Measurements from ENCODE around the gene PTPRN2. TPM values are rescaled to one million over a fixed set of nuclear protein-coding genes. Genes with fewer than 3 reads are reported as not detected.

Gene PTPRN2
- total and polyA plus RNA-seq, 2 donors from 2014 or later = 4.8 to 6.2 TPM

DNA sequence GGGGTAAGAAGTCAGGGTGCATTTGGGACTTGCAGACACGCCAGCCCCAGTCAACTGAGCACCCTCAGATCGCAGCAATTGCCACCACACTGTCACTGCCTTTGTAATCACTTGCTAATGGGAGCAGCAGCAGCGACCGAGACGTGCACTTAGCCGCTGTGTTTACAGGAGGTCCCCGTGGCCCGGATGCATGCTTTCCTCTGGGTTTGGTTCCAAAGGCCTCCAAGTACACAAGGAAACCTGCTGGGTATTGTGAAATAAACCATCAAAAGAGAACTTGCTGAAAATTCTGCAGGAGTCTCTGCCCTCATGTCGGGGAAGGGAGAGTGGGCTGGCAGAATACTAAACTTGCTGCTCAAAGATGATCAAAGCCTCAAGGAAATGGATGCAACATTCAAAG is 909.1 kb downstream of the PTPRN2 start:
- H3K4me1 ChIP-seq (ENCODE audit: control insufficient read depth in 2 of 3, insufficient read depth in 2 of 3, low read depth in 1 of 3, low read length in 3 of 3) = no peaks in the 10 kb centered on the region
- H3K36me3 ChIP-seq (ENCODE audit: control insufficient read depth in 2 of 3, insufficient read depth in 3 of 3, low read length in 3 of 3) = no peaks in the 10 kb centered on the region
- no peak overlapping the region for H3K4me3 ChIP-seq (ENCODE audit: low read length in 3 of 3)
- H3K27ac ChIP-seq (ENCODE audit: low read depth in 2 of 2, low read length in 2 of 2) = no peak overlapping the region
- peaks cover 52% of the 10 kb centered on the region for H3K27me3 ChIP-seq (ENCODE audit: control insufficient read depth, insufficient read depth, low read length)
- no peak for FAIRE-seq
- H3K9ac ChIP-seq (ENCODE audit: low read length in 3 of 3) = no peak overlapping the region
- DNase-seq = peak in 2 of 5 donors; percentile 8 to 31
- intact Hi-C loops (cut with DNase I) = no loop called here
- H3K9me3 ChIP-seq (ENCODE audit: control insufficient read depth in 2 of 3, insufficient read depth in 1 of 3, low read length in 3 of 3) = no peaks in the 10 kb centered on the region
- TF ChIP-seq, protein P1, sequence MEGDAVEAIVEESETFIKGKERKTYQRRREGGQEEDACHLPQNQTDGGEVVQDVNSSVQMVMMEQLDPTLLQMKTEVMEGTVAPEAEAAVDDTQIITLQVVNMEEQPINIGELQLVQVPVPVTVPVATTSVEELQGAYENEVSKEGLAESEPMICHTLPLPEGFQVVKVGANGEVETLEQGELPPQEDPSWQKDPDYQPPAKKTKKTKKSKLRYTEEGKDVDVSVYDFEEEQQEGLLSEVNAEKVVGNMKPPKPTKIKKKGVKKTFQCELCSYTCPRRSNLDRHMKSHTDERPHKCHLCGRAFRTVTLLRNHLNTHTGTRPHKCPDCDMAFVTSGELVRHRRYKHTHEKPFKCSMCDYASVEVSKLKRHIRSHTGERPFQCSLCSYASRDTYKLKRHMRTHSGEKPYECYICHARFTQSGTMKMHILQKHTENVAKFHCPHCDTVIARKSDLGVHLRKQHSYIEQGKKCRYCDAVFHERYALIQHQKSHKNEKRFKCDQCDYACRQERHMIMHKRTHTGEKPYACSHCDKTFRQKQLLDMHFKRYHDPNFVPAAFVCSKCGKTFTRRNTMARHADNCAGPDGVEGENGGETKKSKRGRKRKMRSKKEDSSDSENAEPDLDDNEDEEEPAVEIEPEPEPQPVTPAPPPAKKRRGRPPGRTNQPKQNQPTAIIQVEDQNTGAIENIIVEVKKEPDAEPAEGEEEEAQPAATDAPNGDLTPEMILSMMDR (IDR thresholded peaks at IDR 0.05; ENCODE audit: borderline replicate concordance, extremely low read depth, insufficient read depth) = no peak

DNA sequence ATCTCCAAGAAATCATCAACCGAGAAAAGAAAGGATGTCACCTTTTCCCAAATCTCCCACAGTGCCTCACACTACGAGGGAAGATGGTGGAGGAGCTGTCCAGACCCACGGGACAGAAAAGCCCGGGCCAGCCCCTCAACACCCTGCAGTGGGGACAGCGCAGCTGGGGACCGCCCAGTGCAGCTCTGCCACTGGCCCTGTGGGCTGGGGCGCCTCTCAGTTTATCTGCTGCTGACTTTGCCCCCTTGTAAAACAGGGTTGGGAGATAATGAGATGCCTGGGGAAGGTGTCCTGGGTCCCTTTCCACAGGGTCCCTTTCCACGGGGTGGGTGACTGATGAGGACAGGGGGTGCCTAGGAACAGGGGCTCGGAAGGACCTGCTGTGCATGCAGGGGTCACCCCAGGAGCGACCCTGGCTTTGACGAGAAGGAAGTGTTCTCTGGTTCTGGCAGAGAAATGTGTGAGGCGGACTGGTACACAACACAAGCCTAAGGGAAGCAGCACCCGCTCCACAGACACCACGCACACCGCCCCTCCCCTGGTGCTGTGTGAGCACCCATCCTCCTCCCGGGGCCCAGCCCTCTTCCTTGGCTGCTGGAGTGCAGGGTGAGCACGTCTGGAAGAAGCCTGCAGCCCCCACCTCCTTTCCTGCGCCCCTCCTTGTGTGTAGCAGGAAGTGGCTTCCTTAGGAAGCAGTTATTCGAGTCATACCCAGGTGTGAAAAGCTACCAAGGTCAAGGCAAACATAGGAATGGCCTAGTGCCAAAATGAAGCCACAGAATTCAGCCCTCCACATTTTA is 911.0 kb downstream of the PTPRN2 start:
- TF ChIP-seq, protein P1 (IDR thresholded peaks at IDR 0.05; ENCODE audit: borderline replicate concordance, extremely low read depth, insufficient read depth) = no peak
- H3K4me1 ChIP-seq (ENCODE audit: control insufficient read depth in 2 of 3, insufficient read depth in 2 of 3, low read depth in 1 of 3, low read length in 3 of 3) = no peaks in the 10 kb centered on the region
- intact Hi-C loops (cut with DNase I) = no loop called here
- no peak overlapping the region for H3K9ac ChIP-seq (ENCODE audit: low read length in 3 of 3)
- H3K27me3 ChIP-seq (ENCODE audit: control insufficient read depth, insufficient read depth, low read length) = peaks cover 34% of the 10 kb centered on the region
- FAIRE-seq (no peak), DNase-seq (peak in 2 of 5 donors; percentile 6 to 28)
- H3K4me3 ChIP-seq (ENCODE audit: low read length in 3 of 3) = no peak overlapping the region
- H3K27ac ChIP-seq (ENCODE audit: low read depth in 2 of 2, low read length in 2 of 2) = no peak overlapping the region
- H3K36me3 ChIP-seq (ENCODE audit: control insufficient read depth in 2 of 3, insufficient read depth in 3 of 3, low read length in 3 of 3) = no peaks in the 10 kb centered on the region
- no peaks in the 10 kb centered on the region for H3K9me3 ChIP-seq (ENCODE audit: control insufficient read depth in 2 of 3, insufficient read depth in 1 of 3, low read length in 3 of 3)

DNA sequence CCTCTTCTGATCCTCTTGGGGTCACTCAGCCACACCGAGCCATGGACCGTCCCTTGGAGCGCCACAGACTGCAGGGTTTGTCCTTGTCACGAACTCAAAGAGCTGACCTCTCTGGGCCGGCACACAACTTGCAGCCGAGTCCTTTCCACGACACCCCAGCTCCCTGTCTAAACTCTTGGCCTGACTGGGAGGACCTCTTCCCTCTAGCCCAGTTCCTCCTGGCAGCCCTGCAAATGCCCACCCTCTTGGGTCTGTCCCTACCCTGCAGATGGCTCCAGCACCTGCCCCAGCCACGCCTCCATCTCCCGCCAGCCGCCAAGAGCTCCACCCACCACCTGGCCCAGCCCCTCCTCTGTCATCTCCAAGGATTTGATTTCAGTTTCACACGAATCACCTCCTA is 911.6 kb downstream of the PTPRN2 start:
- Histone ChIP-seq H3K4me3 (ENCODE audit: low read length in 3 of 3) (no peak overlapping the region), H3K27ac (ENCODE audit: low read depth in 2 of 2, low read length in 2 of 2) (no peak overlapping the region), H3K36me3 (ENCODE audit: control insufficient read depth in 2 of 3, insufficient read depth in 3 of 3, low read length in 3 of 3) (no peaks in the 10 kb centered on the region), H3K27me3 (ENCODE audit: control insufficient read depth, insufficient read depth, low read length) (peaks cover 27% of the 10 kb centered on the region), H3K9me3 (ENCODE audit: control insufficient read depth in 2 of 3, insufficient read depth in 1 of 3, low read length in 3 of 3) (no peaks in the 10 kb centered on the region), H3K9ac (ENCODE audit: low read length in 3 of 3) (no peak overlapping the region), H3K4me1 (ENCODE audit: control insufficient read depth in 2 of 3, insufficient read depth in 2 of 3, low read depth in 1 of 3, low read length in 3 of 3) (no peaks in the 10 kb centered on the region)
- DNase-seq (peak in 3 of 5 donors; percentile 14 to 64 (median 47)), FAIRE-seq (no peak)
- TF ChIP-seq, protein P1 (IDR thresholded peaks at IDR 0.05; ENCODE audit: borderline replicate concordance, extremely low read depth, insufficient read depth) = no peak
- intact Hi-C loops (cut with DNase I) = no loop called here

Measured in kidney (tissue), 14 donors.